ENCODE data around the gene KAT7. TPM values are rescaled to one million over a fixed set of nuclear protein-coding genes. Genes with fewer than 3 reads are reported as not detected.

Gene KAT7
- total and polyA plus RNA-seq, 2 of the 8 experiments (the other 6 are each of a cell fraction or from before 2014, with no cell fraction given), result 90.9 to 139 TPM

- Histone ChIP-seq H3K27ac (ENCODE audit: low read depth, low read length) (no peak overlapping the region), H2BK120ac (replicated peaks; ENCODE audit: low read depth, low read length) (no peak overlapping the region), H3K56ac (replicated peaks; ENCODE audit: insufficient read length, low read depth, low read length) (no peak overlapping the region), H3K4me2 (ENCODE audit: insufficient read depth in 1 of 2, low read depth in 2 of 2, low read length in 2 of 2) (no peak overlapping the region), H3K36me3 (ENCODE audit: control insufficient read depth in 2 of 4, insufficient read depth in 4 of 4, low read length in 3 of 4) (peaks cover 2 to 34% (median 32%) of the 10 kb centered on the region in 4 experiments; a peak in 6 of 8 replicates), H3K4ac (replicated peaks; ENCODE audit: insufficient read length, low read depth, low read length) (no peak overlapping the region), H3K18ac (ENCODE audit: extremely low read depth, low read length) (no peak overlapping the region), H3K4me3 (ENCODE audit: extremely low read depth in 1 of 4, insufficient read depth in 2 of 4, low read depth in 3 of 4, low read length in 4 of 4) (no peak overlapping the region), H2BK20ac (ENCODE audit: low read length) (no peak overlapping the region), H4K5ac (ENCODE audit: insufficient read length, low read depth, low read length) (no peak overlapping the region), H3K9me3 (ENCODE audit: insufficient read depth in 2 of 2, low read depth in 1 of 2, low read length in 1 of 2) (no peaks in the 10 kb centered on the region), H4K20me1 (replicated peaks in 1 of 2; ENCODE audit: control insufficient read depth in 1 of 2, insufficient read depth in 2 of 2, low read length in 2 of 2) (peaks cover 0 to 5% of the 10 kb centered on the region in 2 experiments), H3K23me2 (ENCODE audit: low read depth, low read length) (no peaks in the 10 kb centered on the region), H2BK5ac (ENCODE audit: low read depth, low read length) (no peak overlapping the region), H2AK5ac (ENCODE audit: low read depth, low read length) (no peak overlapping the region), H4K8ac (ENCODE audit: extremely low read depth, insufficient read depth, low read length) (no peak overlapping the region), H3K9ac (replicated peaks in 1 of 4; ENCODE audit: extremely low read depth in 1 of 4, low read depth in 3 of 4, low read length in 3 of 4) (no peak overlapping the region), H2BK15ac (ENCODE audit: low read length) (no peak overlapping the region), H3K79me2 (ENCODE audit: control insufficient read depth in 1 of 2, insufficient read depth in 2 of 2, low read length in 2 of 2) (no peaks in the 10 kb centered on the region), H3K27me3 (replicated peaks in 1 of 4; ENCODE audit: control insufficient read depth in 3 of 4, extremely low read depth in 1 of 4, insufficient read depth in 3 of 4, low read length in 3 of 4) (no peaks in the 10 kb centered on the region), H3K4me1 (replicated peaks in 1 of 4; ENCODE audit: control insufficient read depth in 3 of 4, insufficient read depth in 4 of 4, low read length in 3 of 4) (no peaks in the 10 kb centered on the region), H2AFZ (ENCODE audit: low read length) (no peak overlapping the region), H3K14ac (ENCODE audit: insufficient read length) (no peak overlapping the region), H3K79me1 (ENCODE audit: low read depth, low read length) (no peaks in the 10 kb centered on the region), H2BK12ac (ENCODE audit: low read depth, low read length) (no peak overlapping the region), H3K23ac (ENCODE audit: insufficient read length) (no peak overlapping the region), H4K91ac (replicated peaks; ENCODE audit: insufficient read length, low read length) (no peak overlapping the region)
- ChIA-PET POLR2A (ENCODE audit: partially characterized antibody) (interaction anchor here (1.0 to 1.7 kb wide), 6 partner anchors 9 to 69 kb away, joined by 3 to 5 read pairs (median 4); partner anchors contain the start of genes FAM117A and TAC4), CTCF (ENCODE audit: partially characterized antibody) (interaction anchor here (0.6 to 2.0 kb wide), 6 partner anchors 8 to 114 kb away, joined by 3 to 8 read pairs (median 3); no protein-coding TSS in a partner anchor)
- DNase-seq (ENCODE audit: low read depth in 1 of 2, low spot score in 2 of 2) (no peak), FAIRE-seq (no peak)
- 91% methylated on average over 7 of the region's 7 CpGs; no CpG with 5 or more reads in 1 of the 2 experiments for WGBS, 2 experiments (ENCODE audit: extremely low coverage in 1 of 2, insufficient coverage in 1 of 2, insufficient read length in 1 of 2, insufficient replicate concordance in 2 of 2, low coverage in 1 of 2, low lambda C conversion rate in 2 of 2, missing lambda C conversion rate in 1 of 2)
- TF ChIP-seq CREB1 (IDR thresholded peaks at IDR 0.05) (no peak), POLR2A (IDR thresholded peaks at IDR 0.05; ENCODE audit: control extremely low read depth in 1 of 2, low read depth in 2 of 2, low read length in 2 of 2) (0 out of 3 replicates have a peak, but pooled peaks of 1 of the 2 experiments have one; percentile 4)
Measured at GRCh38 chr17:49832840-49833599, 44.5 kb downstream of the KAT7 start.

Data from H1 (cell line).